Fibroblast of pulmonary artery (primary cell): ENCODE results near the gene LONRF3.

Experiments
- DNase-seq: peaks from one replicate; pipeline ENCODE4 v3.0.0-alpha.2; 2010; ENCODE audit warnings: low read depth
- H3K4me3 ChIP-seq: replicated peaks from 2 replicates; pipeline ENCODE4 v1.5.1; 2011; ENCODE audit warnings: low read depth, mild to moderate bottlenecking, control low read depth, low read length, moderate library complexity
- CTCF ChIP-seq: IDR thresholded peaks from 2 replicates; pipeline ENCODE4 v1.5.1; 2011; ENCODE audit warnings: mild to moderate bottlenecking, control low read depth, low read length, inconsistent platforms; ENCODE audit errors: missing control alignments

Gene LONRF3

GRCh38 chrX:119004920-119005524, 30.6 kb downstream of the LONRF3 start:
- DNase-seq = peak; percentile 51
- peak; percentile 88 for TF ChIP-seq CTCF
- H3K4me3 ChIP-seq = no peak overlapping the region

- TF ChIP-seq CTCF = no peak
- DNase-seq = no peak
- no peak overlapping the region for H3K4me3 ChIP-seq
Measured at GRCh38 chrX:119007189-119007770, 32.9 kb downstream of the LONRF3 start.

GRCh38 chrX:119008110-119008744, 33.8 kb downstream of the LONRF3 start:
- DNase-seq = peak; percentile 53
- TF ChIP-seq CTCF = peak; percentile 72
- H3K4me3 ChIP-seq = no peak overlapping the region

GRCh38 chrX:119009071-119009470, 34.7 kb downstream of the LONRF3 start:
- no peak overlapping the region for H3K4me3 ChIP-seq
- DNase-seq = no peak
- TF ChIP-seq CTCF = no peak

GRCh38 chrX:119010491-119010890, 36.1 kb downstream of the LONRF3 start:
- no peak overlapping the region for H3K4me3 ChIP-seq
- no peak for DNase-seq
- no peak for TF ChIP-seq CTCF

GRCh38 chrX:119013164-119013563, 38.7 kb downstream of the LONRF3 start:
- TF ChIP-seq CTCF = no peak
- no peak overlapping the region for H3K4me3 ChIP-seq
- DNase-seq = no peak
